GM18867 (cell line): ENCODE results near the gene DNAJC8.

Source experiments
- ATAC-seq: cut with Tn5 transposase; IDR thresholded peaks from one replicate; pipeline ENCODE4 v1.9.1; 2021; ENCODE audit warnings: mild to moderate bottlenecking, moderate library complexity; ENCODE audit not compliant: unreplicated experiment

The DNAJC8 gene

GRCh38 chr1:28232558-28233263 lies at the start of gene DNAJC8:
Gene DNAJC8, minus strand, starts transcription at chr1:28233029. Its CDS starts 31 bp downstream, at chr1:28232998.
- peak; percentile 50 for ATAC-seq

GRCh38 chr1:28281608-28282425 lies 49.0 kb upstream of the DNAJC8 start:
- ATAC-seq: no peak

- no peak for ATAC-seq
Measured at GRCh38 chr1:28280977-28281381, 48.1 kb upstream of the DNAJC8 start.

GRCh38 chr1:28280501-28280900 lies 47.7 kb upstream of the DNAJC8 start:
- ATAC-seq: no peak

- ATAC-seq: no peak
Measured at GRCh38 chr1:28279721-28280120, 46.9 kb upstream of the DNAJC8 start.

GRCh38 chr1:28278763-28279162 lies 45.9 kb upstream of the DNAJC8 start:
- no peak for ATAC-seq

GRCh38 chr1:28273216-28273860 lies 40.5 kb upstream of the DNAJC8 start:
- ATAC-seq: no peak

GRCh38 chr1:28272215-28272852 lies 39.5 kb upstream of the DNAJC8 start:
- no peak for ATAC-seq

- no peak for ATAC-seq
Measured at GRCh38 chr1:28269529-28269928, 36.7 kb upstream of the DNAJC8 start.

GRCh38 chr1:28267633-28268032 lies 34.8 kb upstream of the DNAJC8 start:
- no peak for ATAC-seq

- no peak for ATAC-seq
Measured at GRCh38 chr1:28266920-28267322, 34.1 kb upstream of the DNAJC8 start.

GRCh38 chr1:28265577-28265976 lies 32.7 kb upstream of the DNAJC8 start:
- no peak for ATAC-seq

GRCh38 chr1:28264897-28265296 lies 32.1 kb upstream of the DNAJC8 start:
- ATAC-seq: no peak

GRCh38 chr1:28260803-28261174 lies 28.0 kb upstream of the DNAJC8 start:
- no peak for ATAC-seq

- no peak for ATAC-seq
Measured at GRCh38 chr1:28259934-28260802, 27.3 kb upstream of the DNAJC8 start.

- peak; percentile 92 for ATAC-seq
Measured at GRCh38 chr1:28259252-28259933, 26.6 kb upstream of the DNAJC8 start, which contains the start of gene SESN2. Gene SESN2, plus strand, starts transcription at chr1:28259518. Its CDS starts 330 bp downstream, at chr1:28259848.

GRCh38 chr1:28258628-28259251 lies 25.9 kb upstream of the DNAJC8 start:
- ATAC-seq: no peak

GRCh38 chr1:28257736-28258135 lies 24.9 kb upstream of the DNAJC8 start:
- no peak for ATAC-seq

GRCh38 chr1:28256197-28256827 lies 23.5 kb upstream of the DNAJC8 start:
- no peak for ATAC-seq
